H1 (cell line): Measurements from ENCODE around the gene AP3B2. TPM values are rescaled to one million over a fixed set of nuclear protein-coding genes. Genes with fewer than 3 reads are reported as not detected.

Experiments
- CTCF ChIA-PET: fragments of 300-600 bp; sonication (Branson Sonifier 250); formaldehyde crosslinking; loops from one replicate; lab custom pipeline; 2021; ENCODE audit not compliant: partially characterized antibody; lab: Charles Lee
- POLR2A ChIA-PET: fragments of 300-600 bp; sonication (Branson Sonifier 250); formaldehyde crosslinking; loops from one replicate; lab custom pipeline; 2021; ENCODE audit warnings: inconsistent platforms; ENCODE audit not compliant: partially characterized antibody; lab: Charles Lee
- DNase-seq, 2 experiments: peaks; one replicate each; pipeline versions ENCODE4 v3.0.0 to v3.0.0-alpha.2; 2010 to 2022; ENCODE audit warnings: low spot score in 2 of 2, low read depth in 1 of 2, mixed read lengths in 1 of 2
- FAIRE-seq: peaks from 2 replicates; lab custom pipeline; 2011; peaks lifted over from hg19 to GRCh38; lab: Jason Lieb, UNC
- H2AFZ ChIP-seq: 2 replicates; pipeline ENCODE4 v1.8.1; 2012; ENCODE audit warnings: low read length, inconsistent platforms
- H2AK5ac ChIP-seq: 2 replicates; pipeline ENCODE4 v1.6.1; 2013; ENCODE audit warnings: low read depth, low read length
- H2BK120ac ChIP-seq: replicated peaks from 2 replicates; pipeline ENCODE3; 2013; ENCODE audit warnings: low read depth, low read length, inconsistent platforms
- H2BK12ac ChIP-seq: 2 replicates; pipeline ENCODE4 v1.6.1; 2013; ENCODE audit warnings: low read depth, low read length
- H2BK15ac ChIP-seq: 2 replicates; pipeline ENCODE4 v1.6.1; 2013; ENCODE audit warnings: low read length
- H2BK20ac ChIP-seq: 2 replicates; pipeline ENCODE4 v1.6.1; 2013; ENCODE audit warnings: low read length
- H2BK5ac ChIP-seq: 2 replicates; pipeline ENCODE4 v1.6.1; 2013; ENCODE audit warnings: low read depth, low read length
- H3K14ac ChIP-seq: 2 replicates; pipeline ENCODE4 v1.6.1; 2013; ENCODE audit warnings: inconsistent platforms; ENCODE audit not compliant: insufficient read length
- H3K18ac ChIP-seq: 2 replicates; pipeline ENCODE4 v1.6.1; 2013; ENCODE audit warnings: low read length; ENCODE audit errors: extremely low read depth
- H3K23ac ChIP-seq: 2 replicates; pipeline ENCODE4 v1.6.1; 2013; ENCODE audit warnings: inconsistent platforms; ENCODE audit not compliant: insufficient read length
- H3K23me2 ChIP-seq: 2 replicates; pipeline ENCODE4 v1.6.1; 2013; ENCODE audit warnings: low read depth, low read length
- H3K27ac ChIP-seq: 2 replicates; pipeline ENCODE4 v1.6.1; 2011; ENCODE audit warnings: low read depth, low read length, inconsistent platforms
- H3K27me3 ChIP-seq, 4 experiments: replicated peaks in 1 of 4; 1 replicate in 1 of 4; 2 replicates in 3 of 4; pipeline versions ENCODE4 v1.6.1 to v1.8.1; 2011 to 2013; ENCODE audit warnings: low read length in 3 of 4, mild to moderate bottlenecking in 3 of 4, inconsistent platforms in 2 of 4, mixed read lengths in 2 of 4, moderate library complexity in 1 of 4; ENCODE audit not compliant: control insufficient read depth in 3 of 4, insufficient read depth in 3 of 4; ENCODE audit errors: extremely low read depth in 1 of 4
- H3K36me3 ChIP-seq, 4 experiments: 2 replicates each; pipeline versions ENCODE4 v1.6.1 to v1.8.1; 2011 to 2013; ENCODE audit warnings: mild to moderate bottlenecking in 4 of 4, low read length in 3 of 4, moderate library complexity in 2 of 4, control low read depth in 1 of 4, inconsistent platforms in 1 of 4; ENCODE audit not compliant: insufficient read depth in 4 of 4, control insufficient read depth in 2 of 4
- H3K4ac ChIP-seq: replicated peaks from 2 replicates; pipeline ENCODE3; 2013; ENCODE audit warnings: low read length, low read depth, mixed read lengths, inconsistent platforms; ENCODE audit not compliant: insufficient read length
- H3K4me1 ChIP-seq, 4 experiments: replicated peaks in 1 of 4; 1 replicate in 1 of 4; 2 replicates in 3 of 4; pipeline versions ENCODE4 v1.6.1 to v1.8.1; 2011 to 2013; ENCODE audit warnings: low read length in 3 of 4, inconsistent platforms in 2 of 4, mixed read lengths in 1 of 4; ENCODE audit not compliant: insufficient read depth in 4 of 4, control insufficient read depth in 3 of 4
- H3K4me2 ChIP-seq, 2 experiments: 2 replicates each; pipeline versions ENCODE4 v1.6.1 to v1.8.1; 2011 to 2013; ENCODE audit warnings: low read depth in 2 of 2, low read length in 2 of 2, control low read depth in 1 of 2, inconsistent platforms in 1 of 2, mild to moderate bottlenecking in 1 of 2; ENCODE audit not compliant: insufficient read depth in 1 of 2
- H3K4me3 ChIP-seq, 4 experiments: fragments of 200-600, 300-600 bp in 1 of 4; sonication (generic), shearing (Covaris generic), sonication (Bioruptor Twin) in 1 of 4; 2 replicates each; pipeline versions ENCODE4 v1.5.1 to v1.8.1; 2011 to 2016; ENCODE audit warnings: low read length in 4 of 4, low read depth in 3 of 4, control low read depth in 2 of 4, inconsistent platforms in 2 of 4, mild to moderate bottlenecking in 2 of 4, mixed read lengths in 1 of 4, moderate library complexity in 1 of 4; ENCODE audit not compliant: insufficient read depth in 2 of 4; ENCODE audit errors: extremely low read depth in 1 of 4
- H3K56ac ChIP-seq: replicated peaks from 2 replicates; pipeline ENCODE3; 2013; ENCODE audit warnings: low read depth, mild to moderate bottlenecking, mixed read lengths, low read length, inconsistent platforms; ENCODE audit not compliant: insufficient read length
- H3K79me1 ChIP-seq: 2 replicates; pipeline ENCODE4 v1.6.1; 2013; ENCODE audit warnings: low read depth, low read length, control low read depth
- H3K79me2 ChIP-seq, 2 experiments: 2 replicates each; pipeline versions ENCODE4 v1.6.1 to v1.8.1; 2012 to 2013; ENCODE audit warnings: low read length in 2 of 2, mild to moderate bottlenecking in 2 of 2, inconsistent platforms in 1 of 2; ENCODE audit not compliant: insufficient read depth in 2 of 2, control insufficient read depth in 1 of 2
- H3K9ac ChIP-seq, 4 experiments: replicated peaks in 1 of 4; 1 replicate in 1 of 4; 2 replicates in 3 of 4; pipeline versions ENCODE4 v1.6.1 to v1.8.1; 2011 to 2013; ENCODE audit warnings: low read depth in 3 of 4, low read length in 3 of 4, control low read depth in 2 of 4, mild to moderate bottlenecking in 2 of 4, moderate library complexity in 2 of 4, inconsistent platforms in 1 of 4; ENCODE audit errors: extremely low read depth in 1 of 4
- H3K9me3 ChIP-seq, 2 experiments: 2 replicates each; pipeline versions ENCODE4 v1.6.1 to v1.8.1; 2012 to 2013; ENCODE audit warnings: mild to moderate bottlenecking in 2 of 2, moderate library complexity in 2 of 2, control low read depth in 1 of 2, inconsistent platforms in 1 of 2, low read depth in 1 of 2, low read length in 1 of 2, mixed read lengths in 1 of 2; ENCODE audit not compliant: insufficient read depth in 2 of 2
- H4K20me1 ChIP-seq, 2 experiments: replicated peaks in 1 of 2; 2 replicates each; pipeline versions ENCODE3 to v1.8.1; 2011 to 2013; ENCODE audit warnings: inconsistent platforms in 2 of 2, low read length in 2 of 2, mild to moderate bottlenecking in 1 of 2; ENCODE audit not compliant: insufficient read depth in 2 of 2, control insufficient read depth in 1 of 2
- H4K5ac ChIP-seq: 2 replicates; pipeline ENCODE4 v1.6.1; 2013; ENCODE audit warnings: low read length, low read depth, mixed read lengths, inconsistent platforms; ENCODE audit not compliant: insufficient read length
- H4K8ac ChIP-seq: 2 replicates; pipeline ENCODE4 v1.8.0; 2013; ENCODE audit warnings: mild to moderate bottlenecking, moderate library complexity, low read length, inconsistent platforms; ENCODE audit not compliant: insufficient read depth; ENCODE audit errors: extremely low read depth
- H4K91ac ChIP-seq: replicated peaks from 2 replicates; pipeline ENCODE3; 2013; ENCODE audit warnings: low read length, mixed read lengths, inconsistent platforms; ENCODE audit not compliant: insufficient read length
- CHD2 ChIP-seq: IDR thresholded peaks from 2 replicates; pipeline ENCODE4 v1.6.1; 2012; ENCODE audit warnings: low read length, improper control_type of control experiment
- JUND ChIP-seq: IDR thresholded peaks from 2 replicates; pipeline ENCODE4 v1.6.1; 2011; ENCODE audit warnings: mild to moderate bottlenecking, improper control_type of control experiment, low read length
- RBBP5 ChIP-seq: IDR thresholded peaks from 2 replicates; pipeline ENCODE4 v1.7.1; 2012; ENCODE audit warnings: low read depth, mild to moderate bottlenecking, inconsistent platforms, low read length, moderate library complexity, borderline replicate concordance
- WGBS, 2 experiments: shearing (Covaris generic) in 1 of 2; methylation state at CpG; one replicate each; pipeline versions ENCODE4 v1.1.6 to v1.1.7; 2013 to 2015; ENCODE audit warnings: low lambda C conversion rate in 2 of 2, mixed read lengths in 2 of 2, inconsistent platforms in 1 of 2, low coverage in 1 of 2, missing lambda C conversion rate in 1 of 2; ENCODE audit not compliant: insufficient replicate concordance in 2 of 2, insufficient coverage in 1 of 2, insufficient read length in 1 of 2; ENCODE audit errors: extremely low coverage in 1 of 2, missing lambda C conversion rate in 1 of 2; 5-methylcytosine and 5-hydroxymethylcytosine counted together
- polyA plus RNA-seq, 7 experiments: library from polyadenylated mRNA; depleted of rRNA in 3 of 7; stranded (reverse) in 5 of 7; unstranded in 2 of 7; fragments of >200 nt in 5 of 7; fragments of 200-250 nt in 2 of 7; gene quantifications; 1 replicate in 5 of 7; 2 replicates in 1 of 7; 4 replicates in 1 of 7; pipeline versions ENCODE4 v1.2.1 to v1.2.3, GENCODE V29; 2011 to 2013; ENCODE audit warnings: missing spikeins in 2 of 7, mixed read lengths in 2 of 7
- total RNA-seq: library from RNA; stranded (reverse); fragmentation: NEBNext Ultra II Directional; extraction: Animal tissue kit (Norgen Biotek cat#: 25700); gene quantifications from 2 replicates; pipeline ENCODE4 v1.2.1, GENCODE V29; 2021
- TF ChIP-seq, protein P1 (sequence below): IDR thresholded peaks from 2 replicates; pipeline ENCODE4 v1.6.1; 2012; ENCODE audit warnings: low read length, inconsistent platforms

The AP3B2 gene
- total and polyA plus RNA-seq, 2 of the 8 experiments (the other 6 are each of a cell fraction or from before 2014, with no cell fraction given) = 21.8 to 25.7 TPM

DNA sequence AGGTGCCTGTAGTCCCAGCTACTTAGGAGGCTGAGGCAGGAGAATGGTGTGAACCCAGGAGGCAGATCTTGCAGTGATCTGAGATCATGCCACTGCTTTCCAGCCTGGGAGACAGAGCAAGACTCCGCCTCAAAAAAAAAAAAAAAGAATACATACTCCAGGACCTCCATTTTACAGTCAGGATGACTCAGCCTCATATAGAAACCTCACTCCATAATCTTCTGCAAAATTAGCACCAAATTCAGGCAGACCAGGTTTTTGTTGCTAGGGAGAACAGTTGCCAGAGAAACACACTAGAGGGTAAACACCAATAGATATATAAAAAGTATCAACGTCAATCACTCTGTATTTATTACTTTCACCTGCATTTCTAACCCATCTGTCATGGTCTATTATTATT is 28.3 kb upstream of the AP3B2 start:
- no peak overlapping the region for H3K23ac ChIP-seq
- CTCF ChIA-PET = no interaction called here

More for the DNA sequence above, 28.3 kb upstream of the AP3B2 start:
- Histone ChIP-seq H2AK5ac (no peak overlapping the region), H3K36me3 (no peaks in the 10 kb centered on the region), H3K9ac (no peak overlapping the region), H2BK5ac (no peak overlapping the region), H3K14ac (no peak overlapping the region), H3K79me2 (no peaks in the 10 kb centered on the region), H4K91ac (no peak overlapping the region), H3K27ac (no peak overlapping the region), H4K5ac (no peak overlapping the region), H2BK20ac (no peak overlapping the region), H3K27me3 (no peaks in the 10 kb centered on the region), H4K8ac (no peak overlapping the region), H3K23me2 (no peaks in the 10 kb centered on the region), H2BK120ac (no peak overlapping the region), H3K9me3 (no peaks in the 10 kb centered on the region), H2BK12ac (no peak overlapping the region), H4K20me1 (no peaks in the 10 kb centered on the region), H3K56ac (no peak overlapping the region), H3K4me2 (no peak overlapping the region), H3K4ac (no peak overlapping the region), H2AFZ (no peak overlapping the region), H3K18ac (no peak overlapping the region), H2BK15ac (no peak overlapping the region), H3K4me3 (no peak overlapping the region), H3K79me1 (no peaks in the 10 kb centered on the region), H3K4me1 (no peaks in the 10 kb centered on the region)
- no peak for DNase-seq
- FAIRE-seq = no peak
- 76% methylated on average over 1 of the region's 2 CpGs; no CpG with 5 or more reads in 1 of the 2 experiments for WGBS, 2 experiments
- POLR2A ChIA-PET = no interaction called here
- TF ChIP-seq JUND (no peak), CHD2 (no peak), RBBP5 (no peak)
- TF ChIP-seq, protein P1, sequence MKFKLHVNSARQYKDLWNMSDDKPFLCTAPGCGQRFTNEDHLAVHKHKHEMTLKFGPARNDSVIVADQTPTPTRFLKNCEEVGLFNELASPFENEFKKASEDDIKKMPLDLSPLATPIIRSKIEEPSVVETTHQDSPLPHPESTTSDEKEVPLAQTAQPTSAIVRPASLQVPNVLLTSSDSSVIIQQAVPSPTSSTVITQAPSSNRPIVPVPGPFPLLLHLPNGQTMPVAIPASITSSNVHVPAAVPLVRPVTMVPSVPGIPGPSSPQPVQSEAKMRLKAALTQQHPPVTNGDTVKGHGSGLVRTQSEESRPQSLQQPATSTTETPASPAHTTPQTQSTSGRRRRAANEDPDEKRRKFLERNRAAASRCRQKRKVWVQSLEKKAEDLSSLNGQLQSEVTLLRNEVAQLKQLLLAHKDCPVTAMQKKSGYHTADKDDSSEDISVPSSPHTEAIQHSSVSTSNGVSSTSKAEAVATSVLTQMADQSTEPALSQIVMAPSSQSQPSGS = no peak
